ENCODE results near the gene ELK3. TPM values are rescaled to one million over a fixed set of nuclear protein-coding genes. Genes with fewer than 3 reads are reported as not detected.
A peak's percentile ranks its signal among the peaks of the same experiment; 100 is the strongest.

The ELK3 gene
- polyA plus RNA-seq, 1 experiment = 31.2 TPM

- ChIA-PET POLR2A (no interaction called here), CTCF (interaction anchor here (0.8 kb wide), 1 partner anchor 324 kb away, joined by 3 read pairs; no protein-coding TSS in a partner anchor)
- H3K27me3 ChIP-seq (ENCODE audit: control insufficient read depth, insufficient read depth, low read length) = no peaks in the 10 kb centered on the region
- H3K4me3 ChIP-seq (ENCODE audit: low read depth, low read length) = no peak overlapping the region
- no peak for DNase-seq (ENCODE audit: low read depth, low spot score)
- no peak for TF ChIP-seq CTCF (IDR thresholded peaks at IDR 0.05; ENCODE audit: low read depth, low read length)
- H3K27ac ChIP-seq (ENCODE audit: low read depth, low read length) = no peak overlapping the region
- H3K9me3 ChIP-seq (ENCODE audit: control insufficient read depth, insufficient read depth, low read length) = no peaks in the 10 kb centered on the region; the same call in 1 of the 2 replicates
Measured at GRCh38 chr12:96192926-96193573, 1.1 kb upstream of the ELK3 start.

- POLR2A ChIA-PET = no interaction called here
Measured at GRCh38 chr12:96194576-96194889, 358 bp downstream of the ELK3 start.

GRCh38 chr12:96194971-96195844 lies 1.0 kb downstream of the ELK3 start:
- peak overlapping the region; percentile 97 for H3K4me3 ChIP-seq (ENCODE audit: low read depth, low read length)
- H3K27ac ChIP-seq (ENCODE audit: low read depth, low read length) = peak overlapping the region; percentile 87
- DNase-seq (ENCODE audit: low read depth, low spot score) = peak; percentile 61
- POLR2A ChIA-PET = interaction anchor here (0.8 to 0.9 kb wide), 2 partner anchors 20 to 25 kb away, joined by 3 to 5 read pairs; no protein-coding TSS in a partner anchor
- no peak for TF ChIP-seq CTCF (IDR thresholded peaks at IDR 0.05; ENCODE audit: low read depth, low read length)
- H3K9me3 ChIP-seq (ENCODE audit: control insufficient read depth, insufficient read depth, low read length) = no peaks in the 10 kb centered on the region; the same call in 1 of the 2 replicates
- CTCF ChIA-PET = interaction anchor here (1.5 kb wide), 1 partner anchor 20 kb away, joined by 4 read pairs; no protein-coding TSS in a partner anchor
- H3K27me3 ChIP-seq (ENCODE audit: control insufficient read depth, insufficient read depth, low read length) = no peaks in the 10 kb centered on the region

More at GRCh38 chr12:96194576-96194889, 358 bp downstream of the ELK3 start:
- peak overlapping the region; percentile 97 for H3K4me3 ChIP-seq (ENCODE audit: low read depth, low read length)
- peak overlapping the region; percentile 47 for H3K27ac ChIP-seq (ENCODE audit: low read depth, low read length)
- TF ChIP-seq CTCF (IDR thresholded peaks at IDR 0.05; ENCODE audit: low read depth, low read length) = no peak
- H3K9me3 ChIP-seq (ENCODE audit: control insufficient read depth, insufficient read depth, low read length) = no peaks in the 10 kb centered on the region; the same call in 1 of the 2 replicates
- DNase-seq (ENCODE audit: low read depth, low spot score) = no peak
- H3K27me3 ChIP-seq (ENCODE audit: control insufficient read depth, insufficient read depth, low read length) = no peaks in the 10 kb centered on the region
- CTCF ChIA-PET = interaction anchor here (1.5 kb wide), 1 partner anchor 20 kb away, joined by 4 read pairs; no protein-coding TSS in a partner anchor

GRCh38 chr12:96195845-96196451 lies 1.8 kb downstream of the ELK3 start:
- no peak for DNase-seq (ENCODE audit: low read depth, low spot score)
- peak overlapping the region; percentile 87 for H3K27ac ChIP-seq (ENCODE audit: low read depth, low read length)
- H3K4me3 ChIP-seq (ENCODE audit: low read depth, low read length) = peak overlapping the region; percentile 97
- H3K27me3 ChIP-seq (ENCODE audit: control insufficient read depth, insufficient read depth, low read length) = no peaks in the 10 kb centered on the region
- no peaks in the 10 kb centered on the region; the same call in 1 of the 2 replicates for H3K9me3 ChIP-seq (ENCODE audit: control insufficient read depth, insufficient read depth, low read length)
- CTCF ChIA-PET = interaction anchor here (1.5 kb wide), 1 partner anchor 19 kb away, joined by 4 read pairs; no protein-coding TSS in a partner anchor
- TF ChIP-seq CTCF (IDR thresholded peaks at IDR 0.05; ENCODE audit: low read depth, low read length) = no peak
- POLR2A ChIA-PET = interaction anchor here (0.7 to 0.9 kb wide), 3 partner anchors 19 to 498 kb away, joined by 3 to 5 read pairs (median 3); no protein-coding TSS in a partner anchor

All from AG04450 (cell line).